ENCODE measurements around the gene PPP6R3. TPM values are rescaled to one million over a fixed set of nuclear protein-coding genes. Genes with fewer than 3 reads are reported as not detected.

The PPP6R3 gene
- total RNA-seq, 1 donor, result 119 TPM

- no peak for TF ChIP-seq CTCF (IDR thresholded peaks at IDR 0.05; ENCODE audit: insufficient read depth, low read length)
- DNase-seq (ENCODE audit: low read depth), result no peak
- H3K4me3 ChIP-seq (ENCODE audit: low read depth, low read length), result no peak overlapping the region
Measured at GRCh38 chr11:68468217-68468828, 7.8 kb downstream of the PPP6R3 start.

- no peak overlapping the region for H3K4me3 ChIP-seq (ENCODE audit: low read depth, low read length)
- peak; percentile 72 for DNase-seq (ENCODE audit: low read depth)
- TF ChIP-seq CTCF (IDR thresholded peaks at IDR 0.05; ENCODE audit: insufficient read depth, low read length), result no peak
Measured at GRCh38 chr11:68469122-68469521, 8.6 kb downstream of the PPP6R3 start.

GRCh38 chr11:68469642-68470041, 9.1 kb downstream of the PPP6R3 start:
- H3K4me3 ChIP-seq (ENCODE audit: low read depth, low read length), result no peak overlapping the region
- TF ChIP-seq CTCF (IDR thresholded peaks at IDR 0.05; ENCODE audit: insufficient read depth, low read length), result no peak
- no peak for DNase-seq (ENCODE audit: low read depth)

GRCh38 chr11:68470304-68470811, 9.8 kb downstream of the PPP6R3 start:
- H3K4me3 ChIP-seq (ENCODE audit: low read depth, low read length), result no peak overlapping the region
- TF ChIP-seq CTCF (IDR thresholded peaks at IDR 0.05; ENCODE audit: insufficient read depth, low read length), result no peak
- no peak for DNase-seq (ENCODE audit: low read depth)

GRCh38 chr11:68471360-68472340, 11.1 kb downstream of the PPP6R3 start:
- no peak for TF ChIP-seq CTCF (IDR thresholded peaks at IDR 0.05; ENCODE audit: insufficient read depth, low read length)
- peak; percentile 30 for DNase-seq (ENCODE audit: low read depth)
- no peak overlapping the region for H3K4me3 ChIP-seq (ENCODE audit: low read depth, low read length)

- DNase-seq (ENCODE audit: low read depth), result no peak
- no peak overlapping the region for H3K4me3 ChIP-seq (ENCODE audit: low read depth, low read length)
- TF ChIP-seq CTCF (IDR thresholded peaks at IDR 0.05; ENCODE audit: insufficient read depth, low read length), result no peak
Measured at GRCh38 chr11:68472778-68473177, 12.2 kb downstream of the PPP6R3 start.

All from fibroblast of the aortic adventitia (primary cell).